Heart left ventricle (tissue), 13 donors: ENCODE measurements around the gene GSK3A.

Experiments used
- CTCF ChIP-seq, 12 donors: fragments of 200-600 bp; sonication (generic) in 4 of 12; IDR thresholded peaks; one replicate each; pipeline versions ENCODE4 v1.5.0 to v1.8.0; 2018 to 2022; ENCODE audit warnings: antibody characterized with exemption in 12 of 12, mild to moderate bottlenecking in 5 of 12
- POLR2A ChIP-seq, 2 donors: fragments of 450-650 bp; IDR thresholded peaks; one replicate each; pipeline ENCODE4 v1.6.1; 2017; ENCODE audit warnings: antibody characterized with exemption in 2 of 2, mild to moderate bottlenecking in 2 of 2, moderate library complexity in 2 of 2
- donor health status: ischemic (EF 13 %, LVEDD 7.1; RV severe dilation, severe dysfunction).
- donor health status: DM: no; HTN: yes; CAD: no.
- donor health status: DM: no; HTN: no; CAD: no.
- donor health status: ischemic (EF 25% LVEDD 6.9; RV normal size, moderate dysfunction).
- donor health status: ischemic (EF 25% LVEDD 5.7; RV mildly dilated, moderate dysfunction).
- donor health status: ischemic (EF 35%, LVEDD 5.7; RV mildly dilated, moderate dysfunction).
- donor health status: nonischemic (EF 11% LVEDD 7.7; RV severe dilation, severe dysfunction).
- donor health status: DM: yes; HTN: yes; CAD: no.
- donor health status: PGD.
- donor health status: ischemic (EF 29% LVEDD 5.4; RV normal size, mild dysfunction).
- donor health status: nonischemic (EF 23%, LVEDD 6.1; RV moderate dilation, normal function).

GRCh38 chr19:42253245-42254088 is 11.1 kb upstream of the GSK3A start:
- TF ChIP-seq POLR2A (IDR thresholded peaks at IDR 0.05) (no peak), CTCF (IDR thresholded peaks at IDR 0.05) (no peak)
